Uterus (tissue), 4 donors: ENCODE results near the gene PRDM2. TPM values are rescaled to one million over a fixed set of nuclear protein-coding genes. Genes with fewer than 3 reads are reported as not detected.

ENCODE experiments used
- DNase-seq, 2 donors: peaks; one replicate each; pipeline ENCODE4 v3.0.0-alpha.2; 2019 to 2020
- H3K27ac ChIP-seq, 2 donors: fragments of 200-600 bp; sonication (generic); 1 replicate in 1 of 2; 2 replicates in 1 of 2; pipeline ENCODE4 v1.5.1; 2016 to 2018
- H3K27me3 ChIP-seq, 2 donors: fragments of 200-600 bp; sonication (generic); one replicate each; pipeline ENCODE4 v1.5.1; 2018 to 2019; ENCODE audit warnings: control low read depth in 1 of 2
- H3K36me3 ChIP-seq, 2 donors: fragments of 200-600 bp; sonication (generic); one replicate each; pipeline ENCODE4 v1.5.1; 2019; ENCODE audit warnings: control low read depth in 1 of 2
- H3K4me1 ChIP-seq, 2 donors: fragments of 200-600 bp; sonication (generic); one replicate each; pipeline ENCODE4 v1.5.1; 2018 to 2019; ENCODE audit warnings: control low read depth in 1 of 2
- H3K4me3 ChIP-seq, 2 donors: fragments of 200-600 bp; sonication (generic); 1 replicate in 1 of 2; 2 replicates in 1 of 2; pipeline ENCODE4 v1.5.1; 2018 to 2019; ENCODE audit warnings: mild to moderate bottlenecking in 1 of 2
- H3K9me3 ChIP-seq, 2 donors: fragments of 200-600 bp; sonication (generic); one replicate each; pipeline ENCODE4 v1.5.1; 2019; ENCODE audit warnings: control low read depth in 1 of 2
- POLR2A ChIP-seq, 2 donors: fragments of 450-650 bp; IDR thresholded peaks; one replicate each; pipeline ENCODE4 v1.6.1; 2016; ENCODE audit warnings: antibody characterized with exemption in 2 of 2, mild to moderate bottlenecking in 1 of 2, moderate library complexity in 1 of 2
- intact Hi-C: fragments of 100-400 bp; cut with DNase I; formaldehyde crosslinking; loops from one replicate; pipeline ENCODE4 v1.15.1; 2023; ENCODE audit warnings: low total_unique reads
- total RNA-seq, 4 donors: library from RNA; depleted of rRNA in 3 of 4; stranded (reverse); fragments of >200 nt in 3 of 4; gene quantifications; one replicate each; pipeline versions ENCODE4 v1.1.0 to v1.2.4, GENCODE V29; 2014 to 2023
- TF ChIP-seq, protein P1 (sequence below), 4 experiments: fragments of 200-600 bp in 2 of 4; fragments of 450-650 bp in 2 of 4; sonication (generic) in 2 of 4; IDR thresholded peaks; one replicate each; pipeline ENCODE4 v1.5.1; 2016 to 2019; ENCODE audit warnings: antibody characterized with exemption in 4 of 4, mild to moderate bottlenecking in 2 of 4, moderate library complexity in 1 of 4
- donor health status: DM: yes; HTN: yes; CAD: no.

The PRDM2 gene
- total RNA-seq, 4 donors from 2014 or later, result 13.1 to 72.8 (median 37.0) TPM

DNA sequence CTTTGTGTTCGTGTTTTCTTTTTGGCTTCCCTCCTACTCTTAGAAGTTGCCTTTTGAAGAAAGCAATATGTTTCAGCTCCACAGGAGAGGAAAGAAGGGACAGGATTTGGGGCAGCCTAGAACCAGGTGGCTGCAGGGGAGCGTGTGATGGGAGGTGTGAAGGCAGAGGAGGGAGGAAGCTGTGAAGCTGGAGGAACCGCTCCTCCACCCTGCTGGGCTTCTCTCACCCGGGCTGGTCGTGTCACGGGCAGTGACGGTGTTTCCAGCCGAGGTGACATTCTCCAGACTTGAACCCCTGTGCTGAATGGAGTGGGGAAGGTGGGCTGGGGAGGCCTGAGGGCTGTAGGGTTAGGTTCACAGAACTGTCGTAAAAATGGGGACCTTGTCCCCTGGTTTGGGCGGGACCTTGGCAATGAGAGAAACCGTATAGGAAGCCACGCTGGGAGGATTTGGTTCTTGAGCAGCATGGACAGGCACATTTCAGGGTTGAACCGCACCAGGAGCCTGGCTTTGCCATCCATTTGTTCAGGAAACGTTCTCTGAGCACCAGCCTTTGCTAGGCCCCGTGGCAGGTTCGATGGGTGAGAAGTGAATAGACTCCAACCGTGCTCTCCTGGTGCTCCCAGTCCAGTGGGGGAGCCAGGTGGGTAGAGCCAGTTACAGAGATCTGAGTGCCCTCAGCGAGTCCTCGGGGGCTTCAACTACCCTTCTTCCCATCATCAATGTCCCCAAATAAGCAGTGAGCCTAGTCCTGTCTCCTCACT, 103.0 kb downstream of the PRDM2 start:
- Histone ChIP-seq H3K9me3 (no peaks in the 10 kb centered on the region), H3K4me1 (no peaks in the 10 kb centered on the region), H3K36me3 (no peaks in the 10 kb centered on the region), H3K27me3 (no peaks in the 10 kb centered on the region), H3K27ac (no peak overlapping the region), H3K4me3 (no peak overlapping the region)
- intact Hi-C loops, result no loop called here
- DNase-seq, result no peak
- TF ChIP-seq, protein P1, sequence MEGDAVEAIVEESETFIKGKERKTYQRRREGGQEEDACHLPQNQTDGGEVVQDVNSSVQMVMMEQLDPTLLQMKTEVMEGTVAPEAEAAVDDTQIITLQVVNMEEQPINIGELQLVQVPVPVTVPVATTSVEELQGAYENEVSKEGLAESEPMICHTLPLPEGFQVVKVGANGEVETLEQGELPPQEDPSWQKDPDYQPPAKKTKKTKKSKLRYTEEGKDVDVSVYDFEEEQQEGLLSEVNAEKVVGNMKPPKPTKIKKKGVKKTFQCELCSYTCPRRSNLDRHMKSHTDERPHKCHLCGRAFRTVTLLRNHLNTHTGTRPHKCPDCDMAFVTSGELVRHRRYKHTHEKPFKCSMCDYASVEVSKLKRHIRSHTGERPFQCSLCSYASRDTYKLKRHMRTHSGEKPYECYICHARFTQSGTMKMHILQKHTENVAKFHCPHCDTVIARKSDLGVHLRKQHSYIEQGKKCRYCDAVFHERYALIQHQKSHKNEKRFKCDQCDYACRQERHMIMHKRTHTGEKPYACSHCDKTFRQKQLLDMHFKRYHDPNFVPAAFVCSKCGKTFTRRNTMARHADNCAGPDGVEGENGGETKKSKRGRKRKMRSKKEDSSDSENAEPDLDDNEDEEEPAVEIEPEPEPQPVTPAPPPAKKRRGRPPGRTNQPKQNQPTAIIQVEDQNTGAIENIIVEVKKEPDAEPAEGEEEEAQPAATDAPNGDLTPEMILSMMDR (IDR thresholded peaks at IDR 0.05), result no peak
- no peak for TF ChIP-seq POLR2A (IDR thresholded peaks at IDR 0.05)

DNA sequence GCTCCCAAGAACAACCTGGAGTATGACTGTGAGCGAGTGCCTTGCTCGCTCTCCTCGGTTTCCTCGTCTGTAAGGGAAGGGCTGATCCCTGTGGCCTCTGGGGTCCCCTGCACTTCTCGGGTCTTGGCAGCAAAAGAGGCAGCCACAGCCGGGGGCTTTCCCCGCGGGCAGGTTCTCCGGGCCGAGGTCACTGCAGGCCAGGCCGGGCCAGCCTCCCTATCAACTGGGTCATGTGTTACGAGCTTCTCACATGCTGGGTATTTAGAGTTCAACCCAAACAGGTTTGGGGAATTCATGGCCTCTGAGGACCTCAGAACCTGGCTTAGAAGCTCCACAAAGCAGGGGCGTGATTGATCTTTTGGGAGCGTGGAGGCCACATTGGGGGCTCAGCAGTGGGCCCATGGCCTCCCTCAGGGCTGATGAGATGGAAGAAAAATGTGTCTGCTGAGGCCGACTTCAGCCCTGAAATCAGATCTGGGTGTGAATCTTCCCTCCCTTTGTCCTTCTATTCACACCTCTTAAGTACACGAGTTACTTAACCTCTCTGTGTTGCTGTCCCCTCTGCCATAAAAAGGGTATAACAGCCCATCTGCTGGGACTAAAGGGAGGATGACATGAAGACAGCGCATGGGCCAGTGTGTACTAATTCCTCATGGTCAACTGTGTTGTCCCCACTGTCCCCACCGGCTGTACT, 103.7 kb downstream of the PRDM2 start:
- intact Hi-C loops, result no loop called here
- DNase-seq, result no peak
- Histone ChIP-seq H3K27me3 (no peaks in the 10 kb centered on the region), H3K36me3 (no peaks in the 10 kb centered on the region), H3K27ac (no peak overlapping the region), H3K4me1 (no peaks in the 10 kb centered on the region), H3K4me3 (no peak overlapping the region), H3K9me3 (no peaks in the 10 kb centered on the region)
- no peak for TF ChIP-seq POLR2A (IDR thresholded peaks at IDR 0.05)
- TF ChIP-seq, protein P1 (IDR thresholded peaks at IDR 0.05), result no peak

DNA sequence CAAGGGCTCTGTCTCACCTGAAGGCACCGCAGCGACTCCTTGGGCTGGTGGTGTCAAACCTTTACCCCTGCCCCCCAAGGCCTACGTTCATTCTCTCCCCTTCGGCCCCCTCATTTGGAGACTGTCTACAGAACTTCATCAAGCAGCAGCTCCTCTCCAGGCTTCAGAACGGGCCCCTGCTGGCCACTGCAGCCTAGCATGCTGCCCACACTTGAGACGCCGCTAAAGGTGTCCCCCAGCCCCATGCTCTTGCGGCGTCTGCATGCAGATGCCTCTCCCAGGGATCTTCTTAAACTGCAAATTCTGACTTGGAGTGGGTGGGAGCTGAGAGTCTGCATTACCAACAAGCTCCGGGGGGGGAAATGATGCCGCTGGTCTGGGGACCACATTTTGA, 104.2 kb downstream of the PRDM2 start:
- TF ChIP-seq, protein P1 (IDR thresholded peaks at IDR 0.05), result no peak
- TF ChIP-seq POLR2A (IDR thresholded peaks at IDR 0.05), result no peak
- DNase-seq, result no peak
- no peak overlapping the region for H3K27ac ChIP-seq
- H3K27me3 ChIP-seq, result no peaks in the 10 kb centered on the region
- no peak overlapping the region for H3K4me3 ChIP-seq
- no peaks in the 10 kb centered on the region for H3K9me3 ChIP-seq
- H3K36me3 ChIP-seq, result no peaks in the 10 kb centered on the region
- H3K4me1 ChIP-seq, result no peaks in the 10 kb centered on the region
- intact Hi-C loops, result no loop called here

DNA sequence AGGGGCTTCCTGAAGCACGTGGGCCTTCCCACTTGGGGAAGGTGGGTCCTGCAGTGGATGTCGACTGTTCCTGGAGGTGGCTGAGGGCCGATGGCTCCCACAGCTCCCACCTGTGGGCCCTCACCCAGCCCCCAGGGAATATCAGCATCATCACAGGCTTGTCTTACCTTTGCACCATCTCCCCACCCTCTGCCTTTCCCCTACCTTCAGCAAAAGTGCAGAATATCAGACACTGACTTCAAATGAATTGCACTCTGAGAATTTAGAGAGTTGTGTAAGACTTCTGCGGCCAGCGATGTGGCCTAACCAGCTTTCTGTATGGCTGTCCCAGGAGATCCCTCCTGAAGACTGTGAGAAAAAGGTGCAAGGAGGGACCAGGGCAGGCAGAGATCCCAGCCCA, 105.4 kb downstream of the PRDM2 start:
- Histone ChIP-seq H3K4me1 (no peaks in the 10 kb centered on the region), H3K9me3 (no peaks in the 10 kb centered on the region), H3K27me3 (no peaks in the 10 kb centered on the region), H3K36me3 (no peaks in the 10 kb centered on the region), H3K4me3 (no peak overlapping the region), H3K27ac (no peak overlapping the region)
- TF ChIP-seq, protein P1 (IDR thresholded peaks at IDR 0.05), result no peak
- intact Hi-C loops, result no loop called here
- no peak for DNase-seq

DNA sequence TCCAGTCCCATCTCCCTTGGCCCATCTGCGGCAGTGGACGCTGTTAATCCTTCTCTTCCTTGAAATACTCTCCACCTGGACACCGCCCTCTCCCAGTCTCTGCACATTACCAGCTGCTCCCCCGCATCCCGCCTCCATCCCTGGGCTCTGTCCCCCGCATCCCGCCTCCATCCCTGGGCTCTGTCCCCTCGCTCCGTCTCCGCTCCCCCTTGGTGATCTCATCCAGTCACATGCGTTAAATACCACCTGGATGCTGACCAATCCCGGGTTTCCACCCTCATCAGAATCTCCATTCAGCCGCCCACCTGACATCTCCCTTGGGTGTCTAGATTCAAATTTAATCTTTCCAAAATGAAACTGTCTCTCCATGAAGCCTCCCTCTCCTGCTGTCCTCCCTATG, 106.1 kb downstream of the PRDM2 start:
- no peaks in the 10 kb centered on the region for H3K9me3 ChIP-seq
- TF ChIP-seq, protein P1 (IDR thresholded peaks at IDR 0.05), result no peak
- no peak for TF ChIP-seq POLR2A (IDR thresholded peaks at IDR 0.05)
- no peak overlapping the region for H3K4me3 ChIP-seq
- H3K27ac ChIP-seq, result no peak overlapping the region
- intact Hi-C loops, result no loop called here
- no peaks in the 10 kb centered on the region for H3K4me1 ChIP-seq
- H3K27me3 ChIP-seq, result no peaks in the 10 kb centered on the region
- no peak for DNase-seq
- no peaks in the 10 kb centered on the region for H3K36me3 ChIP-seq
